HG03342 (cell line): Measurements from ENCODE around the gene CRTC1.
"Not testable (repeated sequence)": the region's sequence is repeated elsewhere in the genome, so short reads cannot be mapped to it uniquely, and the experiment has no call there.

Source experiments
- ATAC-seq: cut with Tn5 transposase; IDR thresholded peaks from one replicate; pipeline ENCODE4 v1.9.1; 2021; ENCODE audit warnings: mild to moderate bottlenecking, moderate library complexity; ENCODE audit not compliant: unreplicated experiment

CRTC1 gene

DNA sequence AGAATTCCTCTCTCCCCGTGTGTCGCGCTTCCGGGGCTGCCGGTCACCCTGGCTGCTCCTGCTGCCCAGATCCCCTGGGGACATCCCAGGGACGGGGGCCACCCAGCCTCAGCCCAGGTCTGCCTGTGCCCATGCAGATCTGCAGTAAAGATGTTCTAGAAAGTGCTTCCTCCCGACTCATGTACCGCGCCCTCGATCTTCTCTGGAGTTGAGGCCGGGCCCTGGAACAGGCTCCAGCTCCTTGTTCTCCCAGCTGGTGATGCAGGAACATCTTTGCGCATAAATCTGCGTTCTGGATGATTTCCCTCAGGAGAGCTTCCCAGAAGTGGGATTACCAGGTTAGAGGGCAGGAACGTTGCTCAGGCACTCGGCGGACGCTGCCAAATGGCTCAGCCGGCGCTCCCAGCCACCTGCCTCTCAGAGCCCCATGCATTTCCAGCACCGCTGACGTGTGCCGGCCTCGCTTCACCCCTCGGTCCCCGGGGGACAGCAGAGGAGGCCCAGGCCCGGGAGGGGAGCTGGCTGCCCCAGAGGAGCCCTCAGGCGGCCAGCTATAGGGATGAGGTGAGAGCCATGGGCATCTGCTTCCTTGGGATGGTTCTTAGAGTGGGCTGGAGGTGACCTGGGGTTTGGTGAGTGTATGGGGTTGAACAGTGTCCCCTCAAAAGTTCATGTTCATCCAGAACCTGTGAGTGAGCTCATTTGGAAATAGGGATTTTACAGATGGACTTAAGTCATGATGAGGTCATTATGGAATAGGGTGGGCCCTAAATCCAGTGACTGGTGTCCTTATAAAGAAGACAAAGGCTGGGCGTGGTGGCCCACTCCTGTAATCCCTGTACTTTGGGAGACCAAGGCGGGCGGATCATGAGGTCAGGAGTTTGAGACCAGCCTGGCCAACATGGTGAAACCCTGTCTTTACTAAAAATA, 42.6 kb downstream of the CRTC1 start:
- no peak for ATAC-seq

DNA sequence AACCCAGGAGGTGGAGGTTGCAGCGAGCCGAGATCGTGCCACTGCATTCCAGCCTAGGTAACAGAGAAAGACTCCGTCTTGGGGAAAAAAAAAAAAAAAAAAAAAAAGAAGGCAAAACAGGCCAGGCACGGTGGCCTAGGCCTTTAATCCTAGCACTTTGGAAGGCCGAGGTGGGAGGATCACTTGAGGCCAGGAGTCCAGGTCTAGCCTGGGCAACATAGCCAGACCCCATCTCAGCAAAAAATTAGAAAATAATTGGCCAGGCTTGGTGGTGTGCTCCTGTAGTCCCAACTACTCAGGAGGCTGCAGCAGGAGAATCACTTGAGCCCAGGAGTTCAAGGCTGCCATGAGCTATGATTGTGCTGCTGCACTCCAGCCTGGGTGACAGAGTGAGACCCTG, 43.4 kb downstream of the CRTC1 start:
- ATAC-seq, result no peak

DNA sequence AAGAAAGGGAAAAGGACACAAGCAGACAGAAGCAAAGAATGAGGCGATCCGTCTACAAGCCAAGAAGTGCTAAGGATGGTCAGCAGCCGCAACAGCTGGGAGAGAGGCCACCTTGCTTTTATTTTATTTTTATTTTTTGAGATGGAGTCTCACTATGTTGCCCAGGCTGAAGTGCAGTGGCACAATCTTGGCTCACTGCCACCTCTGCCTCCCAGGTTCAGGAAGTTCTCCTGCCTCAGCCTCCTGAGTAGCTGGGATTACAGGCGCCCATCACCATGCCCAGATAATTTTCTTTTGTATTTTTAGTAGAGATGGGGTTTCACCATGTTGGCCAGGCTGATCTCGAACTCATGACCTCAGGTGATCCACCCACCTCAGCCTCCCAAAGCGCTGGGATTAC, 44.1 kb downstream of the CRTC1 start:
- ATAC-seq, result not testable (repeated sequence)

DNA sequence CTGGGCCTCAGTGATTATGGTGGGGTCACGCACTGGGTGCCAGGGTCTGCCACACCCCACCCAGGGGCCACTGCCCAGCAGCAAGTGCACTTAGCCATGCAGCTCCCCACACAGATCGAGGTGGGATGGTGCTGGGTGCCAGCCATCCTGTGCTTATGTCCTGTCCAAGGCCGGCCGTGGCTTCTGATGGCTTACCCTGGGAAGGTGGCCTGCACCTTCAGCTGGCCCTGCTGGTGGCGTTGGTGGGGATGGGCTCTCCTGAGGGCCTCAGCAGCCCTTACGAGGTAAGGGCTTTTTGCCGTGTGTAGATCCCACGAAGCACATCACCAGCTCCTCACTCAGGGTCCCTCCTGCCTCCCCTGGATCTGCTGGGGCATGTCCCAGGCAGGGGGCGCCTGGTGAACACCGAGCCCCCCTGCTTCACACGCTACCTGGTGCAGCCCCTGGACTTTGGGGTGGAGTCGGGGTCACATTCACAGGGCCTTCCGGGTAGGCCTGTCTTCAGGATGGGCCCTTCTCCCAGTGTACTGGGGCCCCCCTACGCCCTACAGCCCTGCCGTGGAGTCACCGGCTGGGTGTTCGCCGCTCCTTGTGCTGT, 46.6 kb downstream of the CRTC1 start:
- no peak for ATAC-seq

DNA sequence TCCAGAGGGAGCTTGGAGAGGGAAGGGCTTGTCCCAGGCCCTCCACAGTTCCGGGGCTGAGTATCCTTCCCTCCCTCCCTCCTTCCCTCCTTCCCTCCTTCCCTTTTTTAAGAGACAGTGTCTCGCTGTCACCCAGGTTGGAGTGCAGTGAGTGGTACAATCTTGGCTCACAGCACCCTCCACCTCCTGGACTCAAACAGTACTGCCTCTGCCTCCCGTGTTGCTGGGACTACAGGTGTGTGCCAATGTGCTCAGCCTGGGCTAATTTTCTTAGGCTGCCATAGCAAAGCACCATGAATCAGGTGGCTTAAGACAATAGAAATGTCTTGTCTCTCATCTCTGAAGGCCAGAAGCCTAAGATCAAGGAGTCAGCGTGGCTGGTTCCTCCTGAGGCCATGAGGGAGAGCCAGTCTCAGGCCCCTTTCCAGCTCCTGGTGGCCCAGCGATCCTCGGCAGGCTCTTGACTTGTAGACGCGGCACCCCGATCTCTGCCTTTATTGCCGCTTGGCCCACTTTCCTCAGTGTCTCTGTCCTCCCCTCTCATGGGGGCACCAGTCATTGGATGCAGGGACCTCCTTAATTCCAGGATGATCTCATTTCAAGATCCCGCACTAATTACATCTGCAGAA, 47.5 kb downstream of the CRTC1 start:
- ATAC-seq, result no peak

DNA sequence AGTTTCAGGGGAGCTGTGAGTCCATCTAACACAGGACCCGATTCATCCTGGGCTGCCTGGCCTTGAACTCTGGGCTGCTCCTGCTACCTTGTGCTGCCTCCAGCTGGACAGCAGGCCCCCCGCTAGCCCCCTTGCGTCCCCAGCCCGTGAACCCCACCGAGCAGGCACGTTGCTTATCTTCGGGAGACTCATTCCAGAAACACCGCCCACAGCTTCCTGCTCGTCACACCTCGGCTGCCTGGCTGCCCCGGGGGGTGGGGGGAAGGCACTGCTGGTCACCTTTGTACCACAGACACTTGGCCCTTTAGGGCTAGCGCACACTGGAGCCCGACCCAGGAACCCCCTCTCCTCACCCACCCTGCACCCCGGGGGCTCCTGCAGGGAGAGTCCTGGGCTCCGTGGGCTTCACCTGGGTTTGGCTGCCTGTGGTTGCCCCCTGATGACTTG, 48.1 kb downstream of the CRTC1 start:
- no peak for ATAC-seq

DNA sequence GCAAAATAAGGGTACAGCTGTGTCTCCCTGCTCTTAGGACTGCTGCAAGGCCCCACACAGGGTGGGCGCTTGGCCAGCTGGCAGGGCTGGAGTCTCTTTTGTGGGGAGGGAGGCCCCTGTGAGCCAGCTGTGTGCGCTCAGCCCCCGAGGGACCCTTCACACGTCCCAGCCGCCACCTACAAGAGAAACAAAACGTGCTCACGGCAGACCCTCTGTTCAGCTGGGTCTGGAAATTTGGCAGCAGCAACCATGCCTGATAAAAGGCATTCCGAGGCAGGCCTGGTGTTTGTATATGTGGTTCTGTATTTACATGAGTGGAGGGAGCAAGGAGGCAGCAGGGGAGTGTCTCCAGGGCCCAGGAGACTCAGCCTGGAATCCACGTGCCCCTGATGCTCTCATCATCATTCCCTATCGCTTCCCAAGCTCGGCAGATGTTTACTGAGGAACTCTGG, 49.7 kb downstream of the CRTC1 start:
- ATAC-seq, result no peak

DNA sequence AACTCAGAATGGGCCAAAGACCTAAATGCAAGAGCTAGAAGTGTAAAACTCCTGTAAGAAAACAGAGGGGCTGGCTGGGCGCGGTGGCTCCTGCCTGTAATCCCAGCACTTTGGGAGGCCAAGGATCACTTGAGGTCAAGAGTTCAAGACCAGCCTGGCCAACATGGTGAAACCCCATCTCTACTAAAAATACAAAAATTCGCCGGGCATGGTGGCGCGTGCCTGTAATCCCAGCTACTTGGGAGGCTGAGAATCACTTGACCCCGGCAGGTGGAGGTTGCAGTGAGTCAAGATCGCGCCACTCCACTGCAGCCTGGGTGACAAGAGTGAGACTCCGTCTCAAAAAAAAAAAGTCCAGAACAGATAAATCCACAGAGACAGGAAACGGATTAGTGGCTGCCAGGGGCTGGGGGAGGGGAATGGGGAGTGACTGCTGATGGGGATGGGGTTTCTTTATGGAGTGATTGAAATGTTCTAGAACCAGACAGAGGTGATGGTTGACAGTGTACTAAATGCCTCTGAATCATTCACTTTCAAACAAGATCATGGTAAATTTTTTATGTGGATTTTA, 50.4 kb downstream of the CRTC1 start:
- ATAC-seq, result not testable (repeated sequence)

DNA sequence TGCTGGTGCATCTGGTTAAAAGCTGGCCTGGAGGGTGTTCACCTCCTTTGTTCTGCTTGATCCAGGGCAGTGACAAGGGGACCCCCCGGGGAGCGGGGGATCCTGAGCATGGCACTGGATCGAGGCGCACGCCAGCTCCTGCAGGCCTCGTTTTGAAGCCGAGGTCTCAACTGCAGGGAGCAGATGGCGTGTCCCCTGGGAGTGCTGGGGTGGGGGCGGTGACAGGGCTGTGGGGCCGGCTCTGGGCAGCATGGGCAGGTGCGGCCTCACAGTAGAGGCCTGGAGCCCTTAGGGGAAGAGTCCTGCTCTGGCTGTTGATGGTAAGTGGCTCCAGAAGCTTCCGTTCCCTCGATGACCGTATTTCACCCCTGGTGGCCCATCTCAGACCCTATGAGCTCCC, 51.8 kb downstream of the CRTC1 start:
- ATAC-seq, result no peak

DNA sequence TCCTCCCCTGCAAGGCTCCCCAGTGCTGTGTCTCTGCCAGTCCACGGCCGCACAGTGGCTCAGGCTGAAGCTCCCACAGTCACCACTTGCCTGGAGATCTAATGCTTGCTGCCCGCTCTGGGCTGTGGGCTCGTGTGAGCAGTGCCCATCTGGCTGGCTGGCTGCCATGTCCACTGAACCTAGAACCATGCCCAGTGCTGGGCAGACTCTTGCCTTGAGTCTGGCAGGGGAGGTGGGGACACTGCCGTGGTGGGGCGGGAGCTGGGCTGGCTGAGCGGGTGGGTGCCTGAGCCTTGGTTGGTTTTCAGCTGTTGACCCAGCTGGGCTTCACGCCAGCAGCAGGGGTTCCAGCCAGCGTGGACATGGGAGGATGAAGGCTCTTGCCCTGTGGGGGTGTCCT, 52.3 kb downstream of the CRTC1 start:
- ATAC-seq, result no peak

DNA sequence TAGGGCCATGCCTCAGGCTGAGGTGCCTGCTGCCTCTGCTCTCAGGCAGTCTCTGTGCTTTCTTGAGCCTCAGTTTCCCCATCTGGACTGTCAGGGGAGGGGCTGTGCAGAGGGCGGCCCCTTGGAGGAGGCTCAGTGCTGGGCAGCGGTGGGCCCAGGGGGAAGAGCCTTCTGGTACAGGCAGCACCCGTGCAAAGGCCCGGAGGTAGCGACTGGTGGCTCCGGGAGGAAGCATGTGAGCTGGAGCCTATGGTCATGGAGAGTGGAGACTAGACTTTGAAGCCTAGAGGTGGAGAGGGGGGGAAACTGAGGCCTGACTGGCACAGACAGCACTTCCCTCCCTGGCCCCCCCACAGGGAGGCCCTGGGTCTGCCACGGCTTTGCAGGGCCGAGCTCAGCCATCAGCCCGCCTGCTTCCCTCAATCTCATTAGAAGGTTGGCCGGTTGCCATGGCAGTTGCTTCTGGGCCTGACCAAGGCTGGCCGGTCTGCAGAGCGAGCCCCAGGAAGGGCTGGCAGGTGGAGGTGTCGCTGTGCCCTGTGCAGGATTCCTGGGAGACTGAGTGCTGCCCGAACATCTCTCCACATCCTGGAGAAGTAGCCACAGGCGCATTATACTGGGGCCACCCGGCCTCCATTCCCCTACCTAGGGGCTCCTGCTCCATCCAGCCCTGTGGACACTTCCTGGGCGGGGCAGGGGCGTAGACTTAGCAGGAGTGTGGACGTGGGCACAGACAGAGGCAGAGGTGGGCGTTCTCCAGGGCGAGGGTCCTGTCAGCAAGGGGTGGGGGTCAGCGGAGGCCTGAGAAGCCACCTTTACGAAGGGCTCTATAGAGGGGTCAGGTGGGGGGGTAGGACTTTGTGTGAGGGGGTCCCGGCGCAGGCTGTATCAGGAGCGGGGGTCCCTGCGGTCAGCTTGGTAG, 53.2 kb downstream of the CRTC1 start:
- ATAC-seq, result no peak

DNA sequence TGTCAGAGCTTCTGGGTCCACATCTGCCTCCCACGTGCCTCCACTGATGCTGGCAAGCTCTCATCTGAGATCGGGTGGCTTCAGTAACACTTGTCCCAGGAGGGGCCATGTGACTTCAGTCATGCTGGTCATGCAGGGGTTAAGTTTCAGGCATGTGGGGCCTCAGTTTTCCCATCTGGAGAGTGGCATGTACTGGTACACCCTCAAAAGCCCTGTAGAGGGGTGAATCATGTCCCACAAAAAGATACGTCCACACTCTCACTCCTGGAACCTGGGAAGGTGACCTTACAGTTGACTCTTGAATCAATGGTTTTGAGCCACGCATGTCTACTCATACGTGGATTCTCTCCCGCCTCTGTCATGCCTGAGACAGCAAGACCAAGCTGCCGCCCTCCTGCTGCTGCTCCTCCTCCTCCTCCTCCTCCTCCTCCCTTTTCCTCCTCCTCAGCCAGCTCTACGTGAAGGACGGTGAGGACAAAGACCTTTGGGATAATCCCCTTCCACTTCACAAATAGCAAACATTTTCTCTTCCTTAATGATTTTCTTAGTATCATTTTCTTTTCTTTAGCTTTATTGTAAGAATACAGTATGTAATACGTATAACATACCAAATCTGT, 54.0 kb downstream of the CRTC1 start:
- no peak for ATAC-seq

DNA sequence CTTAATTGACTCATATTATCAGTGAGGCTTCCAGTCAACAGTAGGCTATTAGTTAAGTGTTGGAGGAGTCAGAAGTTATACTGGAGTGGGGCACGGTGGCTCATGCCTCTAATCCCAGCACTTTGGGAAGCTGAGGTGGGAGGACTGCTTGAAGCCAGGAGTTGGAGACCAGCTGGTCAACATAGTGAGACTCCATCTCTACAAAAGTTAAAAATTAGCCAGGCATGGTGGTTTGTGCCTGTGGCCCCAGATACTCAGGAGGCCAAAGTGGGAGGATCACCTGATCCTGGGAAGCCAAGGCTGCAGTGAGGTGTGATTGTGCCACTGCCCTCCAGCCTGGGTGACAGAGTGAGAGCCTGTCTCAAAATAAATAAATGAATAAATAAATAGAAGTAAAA, 54.5 kb downstream of the CRTC1 start:
- no peak for ATAC-seq

DNA sequence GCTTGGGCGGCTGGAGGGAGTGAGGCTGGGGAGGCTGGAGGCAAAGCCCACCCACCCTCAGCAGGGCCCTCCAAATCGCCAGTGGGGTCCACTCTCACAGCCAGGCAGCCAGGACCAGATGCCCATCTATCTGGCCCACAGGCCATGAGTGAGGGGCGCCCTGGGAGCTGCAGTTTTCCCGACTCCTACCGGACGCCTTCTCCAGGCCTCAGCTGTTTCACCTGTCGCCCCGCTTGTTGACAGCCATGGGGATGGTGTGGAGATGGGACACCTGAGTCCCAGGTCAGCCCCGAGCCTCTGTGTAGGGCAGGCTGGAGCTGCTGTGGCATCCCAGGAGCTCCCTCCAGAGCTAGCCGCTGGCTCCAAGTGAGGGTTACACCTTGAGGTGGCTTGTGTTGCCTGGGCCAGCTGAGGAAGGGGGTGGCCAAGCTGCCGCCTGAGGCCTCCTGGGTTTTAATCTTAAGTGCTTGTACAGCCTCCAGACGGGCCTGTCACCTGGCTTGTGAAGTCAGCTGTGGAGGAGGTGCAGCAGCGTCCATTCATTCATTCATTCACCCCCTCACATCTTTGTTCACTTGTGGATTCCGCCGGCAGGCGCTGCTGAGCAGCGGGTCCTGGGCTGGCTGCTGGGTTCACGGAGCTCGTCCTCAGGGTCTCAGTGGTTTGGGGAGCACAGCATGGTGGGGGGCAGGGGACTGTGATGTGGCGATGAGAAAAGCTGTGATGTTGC, 55.6 kb downstream of the CRTC1 start:
- no peak for ATAC-seq

DNA sequence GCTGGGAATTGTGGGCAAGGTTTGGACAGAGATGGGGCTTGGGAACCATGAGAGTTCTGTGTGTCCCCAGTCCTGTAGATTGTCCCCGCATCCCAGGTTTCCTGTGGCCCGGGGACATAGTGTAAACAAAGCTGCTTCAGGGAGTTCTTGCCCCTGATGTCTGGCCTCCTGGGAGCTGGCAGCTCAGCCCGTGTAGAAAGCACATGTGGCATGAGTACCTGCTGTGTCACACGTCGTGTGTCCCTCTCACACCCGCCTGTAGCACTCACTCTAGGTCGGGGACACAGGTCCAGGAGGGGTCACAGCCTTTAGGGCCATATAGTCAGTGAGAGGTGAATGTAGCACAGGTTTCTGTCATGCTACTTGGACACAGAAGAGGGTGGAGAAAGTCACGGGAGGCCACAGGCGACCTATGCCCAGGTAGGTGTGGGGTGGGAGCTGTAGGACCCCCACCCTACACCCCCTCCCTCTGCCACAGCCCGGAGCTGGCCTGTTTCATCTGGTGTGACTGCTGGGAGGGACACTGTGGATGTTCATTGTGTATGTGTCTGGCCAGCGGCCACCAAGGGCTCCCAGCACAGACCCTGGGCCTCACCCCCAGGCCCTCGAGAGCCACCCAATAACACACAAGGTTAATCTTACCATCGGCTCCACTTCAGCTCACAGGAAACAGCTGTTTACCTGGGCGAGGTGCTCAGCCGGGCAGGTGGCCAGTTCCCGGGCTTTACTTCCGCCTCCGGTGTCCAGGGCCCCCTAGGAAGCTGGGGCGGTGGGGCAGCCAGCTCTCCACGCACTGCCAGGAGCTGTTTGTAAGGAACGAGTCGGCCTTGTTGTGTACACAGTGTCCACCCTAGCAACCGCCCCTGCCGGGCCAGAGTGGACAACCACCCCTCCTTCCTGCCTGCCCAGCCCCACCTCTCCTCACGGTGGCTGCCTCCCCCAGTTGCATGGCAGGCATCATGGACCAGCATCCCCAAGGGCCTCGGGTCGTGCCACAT, 57.9 kb downstream of the CRTC1 start:
- ATAC-seq, result no peak

DNA sequence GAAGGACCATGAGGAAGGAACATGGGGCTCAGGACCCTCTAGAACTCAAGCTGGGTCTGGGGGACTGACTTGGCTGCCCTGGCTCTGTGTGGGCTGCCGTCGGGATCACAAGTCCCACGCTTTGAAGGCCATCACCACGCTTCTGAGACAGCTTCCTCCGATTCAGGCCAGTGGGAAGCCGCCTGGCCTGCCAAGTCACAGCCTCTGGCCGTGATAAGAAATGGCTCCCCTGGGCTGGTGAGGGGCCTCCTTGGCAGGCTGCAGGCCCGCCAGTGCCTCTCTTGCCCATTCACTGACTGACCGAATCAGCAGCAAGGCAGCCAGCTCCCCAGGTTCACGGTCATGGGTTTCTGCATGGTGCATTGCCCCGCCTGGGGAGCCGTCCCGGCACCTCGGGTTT, 58.8 kb downstream of the CRTC1 start:
- no peak for ATAC-seq

DNA sequence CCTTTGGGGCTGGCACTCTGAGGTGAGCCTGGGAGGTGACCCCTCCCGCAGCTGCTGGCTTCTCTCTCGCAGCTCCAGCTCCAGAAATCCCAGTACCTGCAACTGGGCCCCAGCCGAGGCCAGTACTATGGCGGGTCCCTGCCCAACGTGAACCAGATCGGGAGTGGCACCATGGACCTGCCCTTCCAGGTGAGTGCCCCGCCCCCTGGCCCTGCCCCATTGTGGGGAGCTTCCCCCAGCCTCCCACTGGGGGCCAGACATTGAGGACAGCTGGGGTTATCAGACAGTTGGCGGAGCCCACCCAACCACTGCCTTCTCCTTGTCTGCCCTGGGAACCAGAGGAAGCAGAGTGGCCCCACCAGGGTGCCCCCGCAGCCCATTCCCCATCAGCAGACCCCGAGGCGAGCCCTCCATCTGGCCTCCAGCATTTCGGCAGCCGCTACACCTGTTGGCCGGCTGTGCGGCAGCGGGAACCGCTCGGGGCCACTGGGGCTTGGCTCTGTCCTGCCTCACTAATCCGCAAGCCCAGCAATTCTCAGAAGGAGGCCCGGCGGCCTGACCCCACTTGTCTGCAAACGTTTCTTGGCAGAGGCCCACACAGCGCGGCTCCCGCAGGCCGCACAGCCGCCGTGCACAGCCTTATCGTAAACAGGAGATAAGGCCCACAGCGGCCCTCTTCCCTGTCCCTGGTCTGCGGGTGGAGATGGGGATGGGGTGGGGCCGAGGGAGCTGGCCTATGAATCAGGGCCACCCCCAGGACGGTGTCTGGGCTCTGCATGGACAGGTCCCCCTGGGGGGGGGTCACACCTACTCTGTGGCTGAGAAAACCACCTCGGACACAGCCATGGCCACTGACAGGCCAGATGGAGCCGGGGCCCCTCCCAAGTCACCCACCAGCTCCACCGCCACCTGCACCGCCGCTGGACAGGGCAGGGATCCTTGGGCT, 59.6 kb downstream of the CRTC1 start:
- no peak for ATAC-seq
